DND-41 (cell line): ENCODE data around the gene GPRIN2.

Source experiments
- ATAC-seq: fragments of 200-7000 bp; cut with Tn5 transposase; 3 replicates; pipeline ENCODE4 v1.9.1; 2021; ENCODE audit warnings: low read depth; ENCODE audit not compliant: insufficient read depth
- DNase-seq: peaks from one replicate; pipeline ENCODE4 v3.0.0-alpha.2; 2020
- H2AFZ ChIP-seq: 2 replicates; pipeline ENCODE4 v1.6.0; 2012; ENCODE audit warnings: low read depth, low read length
- H3K27ac ChIP-seq: 2 replicates; pipeline ENCODE4 v1.5.1; 2012; ENCODE audit warnings: low read length, inconsistent platforms
- H3K27me3 ChIP-seq: fragments of 200-600 bp; sonication (generic); 2 replicates; pipeline ENCODE4 v1.6.0; 2012; ENCODE audit warnings: low read length, mild to moderate bottlenecking, inconsistent platforms; ENCODE audit not compliant: insufficient read depth, poor library complexity
- H3K36me3 ChIP-seq: 2 replicates; pipeline ENCODE4 v1.5.1; 2012; ENCODE audit warnings: low read length, inconsistent platforms; ENCODE audit not compliant: insufficient read depth
- H3K4me1 ChIP-seq: 2 replicates; pipeline ENCODE4 v1.5.1; 2012; ENCODE audit warnings: mild to moderate bottlenecking, low read length; ENCODE audit not compliant: insufficient read depth
- H3K4me2 ChIP-seq: 2 replicates; pipeline ENCODE4 v1.6.0; 2012; ENCODE audit warnings: mild to moderate bottlenecking, moderate library complexity, low read length, inconsistent platforms; ENCODE audit not compliant: insufficient read depth
- H3K4me3 ChIP-seq, 2 experiments: fragments of 200-600 bp in 1 of 2; shearing (Covaris generic) in 1 of 2; 2 replicates each; pipeline ENCODE4 v1.5.1; 2012 to 2016; ENCODE audit warnings: inconsistent platforms in 2 of 2, low read length in 2 of 2, mild to moderate bottlenecking in 2 of 2, low read depth in 1 of 2, moderate library complexity in 1 of 2
- H3K79me2 ChIP-seq: 2 replicates; pipeline ENCODE4 v1.6.0; 2012; ENCODE audit warnings: low read length, inconsistent platforms; ENCODE audit not compliant: insufficient read depth
- H3K9ac ChIP-seq: 2 replicates; pipeline ENCODE4 v1.6.0; 2012; ENCODE audit warnings: low read depth, mild to moderate bottlenecking, inconsistent platforms, low read length, moderate library complexity
- H3K9me3 ChIP-seq: 2 replicates; pipeline ENCODE4 v1.5.1; 2012; ENCODE audit warnings: low read length, moderate library complexity, mild to moderate bottlenecking, inconsistent platforms; ENCODE audit not compliant: insufficient read depth, severe bottlenecking
- H4K20me1 ChIP-seq: 2 replicates; pipeline ENCODE4 v1.6.0; 2012; ENCODE audit warnings: low read length; ENCODE audit not compliant: insufficient read depth
- EZH2 ChIP-seq: IDR thresholded peaks from 3 replicates; pipeline ENCODE4 v1.6.1; 2012; ENCODE audit warnings: borderline replicate concordance, low read depth, mild to moderate bottlenecking, moderate library complexity, low read length, inconsistent platforms; ENCODE audit not compliant: severe bottlenecking
- TF ChIP-seq, protein P1 (sequence below): IDR thresholded peaks from 2 replicates; pipeline ENCODE4 v1.5.1; 2012; ENCODE audit warnings: borderline replicate concordance, low read length, moderate library complexity, mild to moderate bottlenecking; ENCODE audit not compliant: poor library complexity, severe bottlenecking; ENCODE audit errors: extremely low read depth

Gene GPRIN2

GRCh38 chr10:46538717-46539426 lies 17.6 kb downstream of the GPRIN2 start:
- H3K4me3 ChIP-seq = no peak overlapping the region
- DNase-seq (no peak), ATAC-seq (no peak)
- peaks cover 19% of the 10 kb centered on the region for H3K27me3 ChIP-seq
- H3K9ac ChIP-seq = no peak overlapping the region
- TF ChIP-seq EZH2 = peak; percentile 36
- TF ChIP-seq, protein P1, sequence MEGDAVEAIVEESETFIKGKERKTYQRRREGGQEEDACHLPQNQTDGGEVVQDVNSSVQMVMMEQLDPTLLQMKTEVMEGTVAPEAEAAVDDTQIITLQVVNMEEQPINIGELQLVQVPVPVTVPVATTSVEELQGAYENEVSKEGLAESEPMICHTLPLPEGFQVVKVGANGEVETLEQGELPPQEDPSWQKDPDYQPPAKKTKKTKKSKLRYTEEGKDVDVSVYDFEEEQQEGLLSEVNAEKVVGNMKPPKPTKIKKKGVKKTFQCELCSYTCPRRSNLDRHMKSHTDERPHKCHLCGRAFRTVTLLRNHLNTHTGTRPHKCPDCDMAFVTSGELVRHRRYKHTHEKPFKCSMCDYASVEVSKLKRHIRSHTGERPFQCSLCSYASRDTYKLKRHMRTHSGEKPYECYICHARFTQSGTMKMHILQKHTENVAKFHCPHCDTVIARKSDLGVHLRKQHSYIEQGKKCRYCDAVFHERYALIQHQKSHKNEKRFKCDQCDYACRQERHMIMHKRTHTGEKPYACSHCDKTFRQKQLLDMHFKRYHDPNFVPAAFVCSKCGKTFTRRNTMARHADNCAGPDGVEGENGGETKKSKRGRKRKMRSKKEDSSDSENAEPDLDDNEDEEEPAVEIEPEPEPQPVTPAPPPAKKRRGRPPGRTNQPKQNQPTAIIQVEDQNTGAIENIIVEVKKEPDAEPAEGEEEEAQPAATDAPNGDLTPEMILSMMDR = no peak
- no peaks in the 10 kb centered on the region for H3K36me3 ChIP-seq
- H3K9me3 ChIP-seq = no peaks in the 10 kb centered on the region
- H3K79me2 ChIP-seq = no peaks in the 10 kb centered on the region
- H3K4me2 ChIP-seq = no peak overlapping the region
- no peaks in the 10 kb centered on the region for H4K20me1 ChIP-seq
- H2AFZ ChIP-seq = no peak overlapping the region
- H3K27ac ChIP-seq = no peak overlapping the region
- no peaks in the 10 kb centered on the region for H3K4me1 ChIP-seq

DNA sequence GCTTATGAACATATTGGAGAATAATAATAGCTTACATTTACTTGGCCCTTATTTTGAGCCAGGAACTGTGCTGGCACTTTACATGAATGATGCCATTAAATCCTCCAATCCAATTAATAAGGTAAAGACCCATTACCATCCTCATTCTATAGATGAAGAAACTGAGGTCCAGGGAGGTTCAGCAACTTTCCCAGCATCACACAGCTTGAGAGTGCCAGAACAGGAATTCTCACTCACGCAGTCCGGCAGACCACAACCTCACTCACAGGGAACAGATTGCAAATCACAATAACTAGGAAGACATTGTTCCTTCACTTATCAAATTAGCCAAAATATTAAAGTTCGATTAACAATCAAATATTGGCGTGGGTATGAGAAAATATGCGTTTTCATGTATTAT lies 18.3 kb downstream of the GPRIN2 start:
- no peak overlapping the region for H3K4me2 ChIP-seq
- no peak for ATAC-seq

DNA sequence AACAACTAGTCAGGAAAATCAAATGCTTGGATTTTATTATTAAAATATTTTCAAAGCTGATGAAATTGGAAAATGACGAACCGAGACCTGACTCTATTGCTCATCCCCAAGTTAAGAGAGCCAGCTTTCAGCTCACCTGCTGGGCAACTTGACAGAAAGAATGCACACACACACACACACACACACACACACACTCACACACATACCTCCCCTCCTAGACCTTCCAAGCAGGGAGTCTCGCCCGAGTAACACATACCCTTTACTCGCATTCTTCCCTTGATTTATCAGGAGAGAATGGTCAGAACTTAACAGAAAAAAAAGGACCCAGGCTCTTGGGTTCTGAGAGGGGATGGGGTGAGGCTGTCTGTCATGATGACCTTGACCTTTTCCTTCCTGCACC lies 19.1 kb downstream of the GPRIN2 start:
- H3K27ac ChIP-seq = no peak overlapping the region
- H3K4me2 ChIP-seq = no peak overlapping the region

More for the DNA sequence above, 18.3 kb downstream of the GPRIN2 start:
- no peaks in the 10 kb centered on the region for H4K20me1 ChIP-seq
- H3K9me3 ChIP-seq = no peaks in the 10 kb centered on the region
- no peak overlapping the region for H3K9ac ChIP-seq
- no peak overlapping the region for H3K27ac ChIP-seq
- H3K27me3 ChIP-seq = peaks cover 19% of the 10 kb centered on the region
- no peaks in the 10 kb centered on the region for H3K4me1 ChIP-seq
- no peak overlapping the region for H2AFZ ChIP-seq
- no peaks in the 10 kb centered on the region for H3K79me2 ChIP-seq
- no peaks in the 10 kb centered on the region for H3K36me3 ChIP-seq
- H3K4me3 ChIP-seq = no peak overlapping the region
- TF ChIP-seq EZH2 = no peak
- TF ChIP-seq, protein P1 = no peak
- no peak for DNase-seq

More for the DNA sequence above, 19.1 kb downstream of the GPRIN2 start:
- Histone ChIP-seq H3K4me1 (no peaks in the 10 kb centered on the region), H3K4me3 (no peak overlapping the region), H3K27me3 (peaks cover 19% of the 10 kb centered on the region), H3K9me3 (no peaks in the 10 kb centered on the region), H3K79me2 (no peaks in the 10 kb centered on the region), H3K9ac (no peak overlapping the region), H3K36me3 (no peaks in the 10 kb centered on the region), H2AFZ (no peak overlapping the region), H4K20me1 (no peaks in the 10 kb centered on the region)
- no peak for TF ChIP-seq EZH2
- TF ChIP-seq, protein P1 = no peak
- DNase-seq = no peak
- ATAC-seq = no peak
